ENCODE data around the gene ACAP1. TPM values are rescaled to one million over a fixed set of nuclear protein-coding genes. Genes with fewer than 3 reads are reported as not detected.
A peak's percentile ranks its signal among the peaks of the same experiment; 100 is the strongest.

Gene ACAP1
- total RNA-seq, 6 experiments from 2014 or later: 3.2 to 6.4 (median 4.9) TPM

DNA sequence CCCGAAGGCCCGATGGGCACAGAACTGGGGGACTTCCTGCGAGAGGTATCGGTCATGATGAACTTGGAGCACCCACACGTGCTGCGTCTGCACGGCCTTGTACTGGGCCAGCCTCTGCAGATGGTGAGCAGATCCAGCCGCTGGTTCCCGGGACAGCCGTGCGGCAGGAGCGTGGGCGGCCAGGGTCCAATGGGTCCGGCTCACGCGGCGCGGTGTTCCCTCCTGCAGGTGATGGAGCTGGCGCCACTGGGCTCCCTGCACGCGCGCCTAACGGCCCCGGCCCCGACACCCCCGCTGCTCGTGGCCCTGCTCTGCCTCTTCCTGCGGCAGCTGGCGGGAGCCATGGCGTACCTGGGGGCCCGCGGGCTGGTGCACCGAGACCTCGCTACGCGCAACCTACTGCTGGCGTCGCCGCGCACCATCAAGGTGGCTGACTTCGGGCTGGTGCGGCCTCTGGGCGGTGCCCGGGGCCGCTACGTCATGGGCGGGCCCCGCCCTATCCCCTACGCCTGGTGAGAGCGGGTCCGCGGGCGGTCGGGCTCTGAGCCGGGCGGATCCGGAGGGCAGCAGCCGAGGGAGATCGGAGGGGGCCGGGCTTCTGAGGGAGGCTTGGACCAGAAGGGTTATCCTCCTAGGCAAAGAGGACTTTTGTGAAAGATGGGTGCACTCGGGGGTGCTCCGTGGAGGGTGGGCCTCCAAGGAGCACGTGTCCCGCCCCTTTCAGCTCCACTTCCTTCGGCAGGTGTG lies 47.6 kb downstream of the ACAP1 start:
- H3K27me3 Mint-ChIP-seq (ENCODE audit: insufficient read depth): peaks cover 18% of the 10 kb centered on the region
- DNase-seq: no peak
- no peak overlapping the region for H3K27ac Mint-ChIP-seq
- peaks cover 6% of the 10 kb centered on the region for H3K4me1 Mint-ChIP-seq (ENCODE audit: low read depth)
- H3K4me3 Mint-ChIP-seq: peak overlapping the region; percentile 37; the same call in 1 of the 2 replicates
- H3K9me3 Mint-ChIP-seq: peaks cover 11% of the 10 kb centered on the region
- H3K36me3 Mint-ChIP-seq (ENCODE audit: low read depth): peaks cover 10% of the 10 kb centered on the region
- TF ChIP-seq, protein P1, sequence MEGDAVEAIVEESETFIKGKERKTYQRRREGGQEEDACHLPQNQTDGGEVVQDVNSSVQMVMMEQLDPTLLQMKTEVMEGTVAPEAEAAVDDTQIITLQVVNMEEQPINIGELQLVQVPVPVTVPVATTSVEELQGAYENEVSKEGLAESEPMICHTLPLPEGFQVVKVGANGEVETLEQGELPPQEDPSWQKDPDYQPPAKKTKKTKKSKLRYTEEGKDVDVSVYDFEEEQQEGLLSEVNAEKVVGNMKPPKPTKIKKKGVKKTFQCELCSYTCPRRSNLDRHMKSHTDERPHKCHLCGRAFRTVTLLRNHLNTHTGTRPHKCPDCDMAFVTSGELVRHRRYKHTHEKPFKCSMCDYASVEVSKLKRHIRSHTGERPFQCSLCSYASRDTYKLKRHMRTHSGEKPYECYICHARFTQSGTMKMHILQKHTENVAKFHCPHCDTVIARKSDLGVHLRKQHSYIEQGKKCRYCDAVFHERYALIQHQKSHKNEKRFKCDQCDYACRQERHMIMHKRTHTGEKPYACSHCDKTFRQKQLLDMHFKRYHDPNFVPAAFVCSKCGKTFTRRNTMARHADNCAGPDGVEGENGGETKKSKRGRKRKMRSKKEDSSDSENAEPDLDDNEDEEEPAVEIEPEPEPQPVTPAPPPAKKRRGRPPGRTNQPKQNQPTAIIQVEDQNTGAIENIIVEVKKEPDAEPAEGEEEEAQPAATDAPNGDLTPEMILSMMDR (IDR thresholded peaks at IDR 0.05): no peak

DNA sequence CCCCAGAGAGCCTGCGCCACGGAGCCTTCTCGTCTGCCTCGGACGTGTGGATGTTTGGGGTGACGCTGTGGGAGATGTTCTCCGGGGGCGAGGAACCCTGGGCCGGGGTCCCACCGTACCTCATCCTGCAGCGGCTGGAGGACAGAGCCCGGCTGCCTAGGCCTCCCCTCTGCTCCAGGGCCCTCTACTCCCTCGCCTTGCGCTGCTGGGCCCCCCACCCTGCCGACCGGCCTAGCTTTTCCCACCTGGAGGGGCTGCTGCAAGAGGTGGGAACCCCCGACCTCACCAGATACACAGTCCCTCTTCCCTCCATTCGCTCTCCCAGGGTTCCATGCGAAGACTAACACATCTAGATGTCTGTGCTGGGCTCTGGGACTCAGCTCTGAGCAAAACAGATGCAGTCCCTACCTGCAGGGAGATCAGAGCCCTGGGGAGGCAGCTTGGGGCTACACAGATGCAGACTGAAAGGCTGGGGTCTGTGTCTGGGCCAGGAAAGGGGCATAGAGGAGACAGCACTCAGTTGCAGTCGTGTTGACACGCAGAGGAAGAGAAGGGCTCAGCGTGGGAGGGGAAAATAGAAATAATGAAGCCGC lies 48.3 kb downstream of the ACAP1 start:
- Mint-ChIP-seq H3K4me3 (no peak overlapping the region; the same call in 1 of the 2 replicates), H3K9me3 (peaks cover 4% of the 10 kb centered on the region; the same call in 1 of the 2 replicates), H3K36me3 (ENCODE audit: low read depth) (peaks cover 4% of the 10 kb centered on the region; the same call in 1 of the 2 replicates), H3K27ac (no peak overlapping the region), H3K27me3 (ENCODE audit: insufficient read depth) (peaks cover 14% of the 10 kb centered on the region), H3K4me1 (ENCODE audit: low read depth) (peaks cover 6% of the 10 kb centered on the region)
- DNase-seq: no peak
- TF ChIP-seq, protein P1 (IDR thresholded peaks at IDR 0.05): no peak

DNA sequence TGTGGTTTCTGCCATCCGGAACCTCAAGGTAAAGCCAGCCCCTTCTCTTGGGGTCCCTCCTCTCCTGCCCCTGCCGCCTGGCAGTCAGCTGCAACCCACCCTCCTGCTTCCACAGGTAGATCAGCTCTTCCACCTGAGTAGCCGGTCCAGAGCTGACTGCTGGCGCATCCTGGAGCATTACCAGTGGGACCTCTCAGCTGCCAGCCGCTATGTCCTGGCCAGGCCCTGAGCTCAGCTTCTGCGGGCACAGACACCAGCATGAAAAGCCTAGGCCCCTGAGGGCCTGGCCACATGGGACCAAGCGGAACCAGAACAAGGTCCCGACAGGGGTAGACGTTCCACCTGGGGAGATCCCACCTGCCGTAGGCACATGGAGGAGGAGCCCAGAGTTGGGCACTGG lies 52.5 kb downstream of the ACAP1 start:
- Mint-ChIP-seq H3K27ac (no peak overlapping the region), H3K27me3 (ENCODE audit: insufficient read depth) (no peaks in the 10 kb centered on the region; the same call in 1 of the 2 replicates), H3K4me3 (no peak overlapping the region), H3K9me3 (no peaks in the 10 kb centered on the region), H3K36me3 (ENCODE audit: low read depth) (peaks cover 9% of the 10 kb centered on the region; the same call in 1 of the 2 replicates), H3K4me1 (ENCODE audit: low read depth) (no peaks in the 10 kb centered on the region)
- DNase-seq: no peak
- TF ChIP-seq, protein P1 (IDR thresholded peaks at IDR 0.05): no peak

DNA sequence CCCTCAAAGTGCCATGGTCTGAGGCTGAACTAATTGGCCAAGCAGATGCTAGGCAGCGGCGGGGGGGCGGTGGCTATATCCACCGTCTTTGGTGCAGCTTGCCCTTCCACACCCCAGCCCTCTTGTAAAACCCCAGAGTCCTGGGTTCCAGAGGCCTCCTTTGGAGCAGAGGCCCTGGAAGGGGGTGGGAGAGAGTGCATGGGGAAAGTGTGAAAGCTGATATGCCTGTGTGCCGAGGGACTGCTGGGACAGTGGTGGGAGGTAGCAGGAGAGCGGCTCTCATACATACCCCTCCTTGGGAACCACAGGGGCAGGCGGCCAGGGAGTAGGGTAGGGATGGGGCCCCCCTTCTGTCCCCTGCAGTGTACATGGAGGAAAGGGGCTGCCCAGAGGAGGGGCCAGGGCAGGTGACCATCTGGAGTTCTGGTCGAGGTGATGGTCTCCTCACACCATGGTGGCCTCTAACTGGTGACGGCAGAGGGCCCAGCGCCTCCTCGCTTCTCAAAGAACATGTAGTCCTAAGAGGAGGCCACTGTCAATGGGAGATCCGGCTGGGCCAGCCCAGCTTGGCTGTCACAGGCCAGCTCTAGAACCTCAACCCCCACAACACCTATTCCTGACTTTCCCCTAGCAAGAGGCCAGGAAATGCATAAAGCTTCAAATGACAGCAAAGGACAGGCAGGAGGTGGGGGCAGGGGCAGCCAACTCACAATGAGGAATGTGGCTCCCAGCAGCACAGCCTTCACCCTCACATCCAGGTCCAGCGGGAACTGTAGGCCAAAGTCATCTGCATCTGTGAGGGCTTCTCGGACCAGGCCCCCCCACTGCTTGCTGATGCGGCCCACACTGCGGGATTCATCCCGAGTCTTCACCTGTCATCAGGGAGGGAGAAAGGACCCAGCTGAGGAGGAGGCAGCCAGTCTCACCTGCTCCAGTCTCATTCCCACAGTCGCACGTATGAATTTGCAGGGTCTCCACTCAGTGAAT lies 53.9 kb downstream of the ACAP1 start:
- TF ChIP-seq, protein P1 (IDR thresholded peaks at IDR 0.05): no peak
- Mint-ChIP-seq H3K27me3 (ENCODE audit: insufficient read depth) (no peaks in the 10 kb centered on the region; the same call in 1 of the 2 replicates), H3K36me3 (ENCODE audit: low read depth) (peaks cover 9% of the 10 kb centered on the region; the same call in 1 of the 2 replicates), H3K9me3 (no peaks in the 10 kb centered on the region), H3K4me1 (ENCODE audit: low read depth) (peaks cover 5% of the 10 kb centered on the region), H3K4me3 (no peak overlapping the region), H3K27ac (no peak overlapping the region)
- DNase-seq: no peak

DNA sequence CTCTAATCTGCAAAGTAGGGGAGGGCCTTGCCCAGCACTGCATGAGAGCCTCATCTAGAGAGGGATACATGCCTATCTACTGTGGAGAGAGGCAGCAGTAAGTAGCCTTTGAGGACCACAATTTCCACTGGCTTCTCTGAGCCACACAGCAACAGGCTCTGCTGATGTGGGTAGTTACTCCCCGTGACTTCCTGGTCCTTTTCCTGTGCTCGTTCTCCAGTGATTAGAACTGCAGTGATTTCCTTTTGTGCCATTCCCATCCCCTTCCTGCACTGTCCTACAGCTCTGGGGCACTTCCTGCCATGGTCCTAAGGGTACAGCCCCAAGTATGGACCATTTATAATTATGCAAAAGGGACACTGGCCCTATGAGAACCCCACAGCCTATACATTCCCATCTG lies 55.0 kb downstream of the ACAP1 start:
- no peak for DNase-seq
- peaks cover 2% of the 10 kb centered on the region; the same call in 1 of the 2 replicates for H3K27me3 Mint-ChIP-seq (ENCODE audit: insufficient read depth)
- peaks cover 9% of the 10 kb centered on the region; the same call in 1 of the 2 replicates for H3K36me3 Mint-ChIP-seq (ENCODE audit: low read depth)
- H3K4me1 Mint-ChIP-seq (ENCODE audit: low read depth): peaks cover 6% of the 10 kb centered on the region
- TF ChIP-seq, protein P1 (IDR thresholded peaks at IDR 0.05): no peak
- H3K4me3 Mint-ChIP-seq: no peak overlapping the region
- H3K9me3 Mint-ChIP-seq: no peaks in the 10 kb centered on the region
- H3K27ac Mint-ChIP-seq: no peak overlapping the region

Measured in HFFc6 (cell line).